ENCODE measurements around the gene CD86. TPM values are rescaled to one million over a fixed set of nuclear protein-coding genes. Genes with fewer than 3 reads are reported as not detected.

Gene CD86
- polyA plus RNA-seq, 2 of the 4 experiments (the other 2 are of a cell fraction), result 0.12 TPM; not detected in 1

GRCh38 chr3:122167630-122168029, 112.5 kb downstream of the CD86 start:
- Histone ChIP-seq H3K9me3 (no peaks in the 10 kb centered on the region), H3K27ac (no peak overlapping the region), H3K4me1 (no peaks in the 10 kb centered on the region), H3K4me2 (no peak overlapping the region), H3K4me3 (no peak overlapping the region)
- ChIA-PET CTCF (no interaction called here), POLR2A (no interaction called here)
- DNase-seq (ENCODE audit: low read depth in 1 of 2, low spot score in 1 of 2), result no peak
- no peak for ATAC-seq
- TF ChIP-seq EP300 (IDR thresholded peaks at IDR 0.05) (no peak), RNF2 (IDR thresholded peaks at IDR 0.05; ENCODE audit: borderline replicate concordance, low read depth) (no peak), SMC3 (IDR thresholded peaks at IDR 0.05) (no peak), HMGXB4 (CRISPR knock-in tag; IDR thresholded peaks at IDR 0.05; ENCODE audit: borderline replicate concordance) (no peak), MAFK (IDR thresholded peaks at IDR 0.05; ENCODE audit: partially characterized antibody) (no peak)
- FAIRE-seq, result no peak

GRCh38 chr3:122168044-122168443, 112.9 kb downstream of the CD86 start:
- no peaks in the 10 kb centered on the region for H3K9me3 ChIP-seq
- whole genome bisulfite sequencing (ENCODE audit: missing lambda C conversion rate), result 40% methylated on average over 3 of the region's 3 CpGs
- H3K4me3 ChIP-seq, result no peak overlapping the region
- TF ChIP-seq ZC3H11A (IDR thresholded peaks at IDR 0.05) (no peak), PBX3 (IDR thresholded peaks at IDR 0.05) (no peak), CTCF (IDR thresholded peaks at IDR 0.05) (no peak), PHF8 (IDR thresholded peaks at IDR 0.05; ENCODE audit: borderline replicate concordance, low read depth) (no peak), ZSCAN20 (CRISPR knock-in tag; IDR thresholded peaks at IDR 0.05) (no peak), ESRRA (IDR thresholded peaks at IDR 0.05; ENCODE audit: borderline replicate concordance, low read length) (no peak), GATA3 (IDR thresholded peaks at IDR 0.05; ENCODE audit: borderline replicate concordance) (no peak), ZNF302 (CRISPR knock-in tag; IDR thresholded peaks at IDR 0.05) (no peak), HOXB5 (CRISPR knock-in tag; IDR thresholded peaks at IDR 0.05) (no peak), FOSL2 (IDR thresholded peaks at IDR 0.05) (no peak), FOSL2 (CRISPR knock-in tag; IDR thresholded peaks at IDR 0.05) (no peak), HDAC2 (IDR thresholded peaks at IDR 0.05) (no peak), MAX (IDR thresholded peaks at IDR 0.05) (no peak), HOXB13 (CRISPR knock-in tag; IDR thresholded peaks at IDR 0.05; ENCODE audit: low read depth) (no peak), USF2 (IDR thresholded peaks at IDR 0.05) (no peak)
- ATAC-seq (no peak), DNase-seq (ENCODE audit: low read depth in 1 of 2, low spot score in 1 of 2) (no peak), FAIRE-seq (no peak)
- H3K27ac ChIP-seq, result no peak overlapping the region
- ChIA-PET CTCF (no interaction called here), POLR2A (no interaction called here)
- no peak overlapping the region for H3K4me2 ChIP-seq
- H3K4me1 ChIP-seq, result no peaks in the 10 kb centered on the region

- 9% methylated on average over 3 of the region's 3 CpGs for WGBS (ENCODE audit: missing lambda C conversion rate)
- FAIRE-seq, result no peak
- Histone ChIP-seq H3K4me1 (no peaks in the 10 kb centered on the region), H3K4me3 (no peak overlapping the region), H3K9me3 (no peaks in the 10 kb centered on the region), H3K4me2 (no peak overlapping the region), H3K27ac (no peak overlapping the region)
- DNase-seq (ENCODE audit: low read depth in 1 of 2, low spot score in 1 of 2), result no peak
- TF ChIP-seq KDM5A (IDR thresholded peaks at IDR 0.05) (no peak), BHLHE40 (IDR thresholded peaks at IDR 0.05; ENCODE audit: low read depth, low read length) (no peak), BCL3 (IDR thresholded peaks at IDR 0.05) (no peak), POLR2A (IDR thresholded peaks at IDR 0.05; ENCODE audit: low read length) (no peak), ZSCAN20 (CRISPR knock-in tag; IDR thresholded peaks at IDR 0.05) (no peak), RCOR1 (IDR thresholded peaks at IDR 0.05; ENCODE audit: low read depth, low read length) (no peak), CBX8 (IDR thresholded peaks at IDR 0.05) (no peak), USF2 (IDR thresholded peaks at IDR 0.05) (no peak), ESRRA (IDR thresholded peaks at IDR 0.05; ENCODE audit: borderline replicate concordance, low read length) (no peak), KDM1A (IDR thresholded peaks at IDR 0.05; ENCODE audit: low read depth) (no peak), SMC3 (IDR thresholded peaks at IDR 0.05) (no peak), ZFP36 (IDR thresholded peaks at IDR 0.05; ENCODE audit: borderline replicate concordance, partially characterized antibody) (no peak), GATA3 (IDR thresholded peaks at IDR 0.05; ENCODE audit: borderline replicate concordance) (no peak)
- CTCF ChIA-PET, result no interaction called here
- no peak for ATAC-seq
- POLR2A ChIA-PET, result no interaction called here
Measured at GRCh38 chr3:122169911-122170310, 114.7 kb downstream of the CD86 start.

All from A549 (cell line).